Tongue (tissue), 2 donors: Measurements from ENCODE around the gene PANK1. TPM values are rescaled to one million over a fixed set of nuclear protein-coding genes. Genes with fewer than 3 reads are reported as not detected.
"Not testable (repeated sequence)": the region's sequence is repeated elsewhere in the genome, so short reads cannot be mapped to it uniquely, and the experiment has no call there.

Source experiments
- DNase-seq: peaks from one replicate; pipeline ENCODE4 v3.0.0-alpha.2; 2015
- total RNA-seq: library from RNA; depleted of rRNA; stranded (reverse); fragments of >200 nt; gene quantifications from one replicate; pipeline ENCODE4 v1.2.3, GENCODE V29; 2014

PANK1 gene
- total RNA-seq, 1 donor from 2014 or later, result 27.3 TPM

- no peak for DNase-seq
Observed at GRCh38 chr10:89651916-89652573, 7.0 kb upstream of the PANK1 start.

GRCh38 chr10:89651205-89651915 is 6.3 kb upstream of the PANK1 start:
- DNase-seq, result no peak

- no peak for DNase-seq
Observed at GRCh38 chr10:89649051-89649450, 4.0 kb upstream of the PANK1 start.

- no peak for DNase-seq
Observed at GRCh38 chr10:89648074-89648473, 3.0 kb upstream of the PANK1 start.

GRCh38 chr10:89646889-89647657 is 2.0 kb upstream of the PANK1 start:
- DNase-seq, result peak; percentile 69

GRCh38 chr10:89645742-89646172 is 715 bp upstream of the PANK1 start:
- no peak for DNase-seq

- DNase-seq, result no peak
Observed at GRCh38 chr10:89644691-89644966, 413 bp downstream of the PANK1 start.

GRCh38 chr10:89643812-89644690 is 991 bp downstream of the PANK1 start:
- DNase-seq, result peak; percentile 97

GRCh38 chr10:89643431-89643811 is 1.6 kb downstream of the PANK1 start:
- no peak for DNase-seq

- DNase-seq, result no peak
Observed at GRCh38 chr10:89642193-89642592, 2.8 kb downstream of the PANK1 start.

GRCh38 chr10:89640241-89640640 is 4.8 kb downstream of the PANK1 start:
- DNase-seq, result no peak

GRCh38 chr10:89639326-89639725 is 5.7 kb downstream of the PANK1 start:
- DNase-seq, result no peak

GRCh38 chr10:89637113-89637512 is 7.9 kb downstream of the PANK1 start:
- DNase-seq, result no peak

- DNase-seq, result no peak
Observed at GRCh38 chr10:89634637-89635036, 10.4 kb downstream of the PANK1 start.

GRCh38 chr10:89633484-89633883 is 11.6 kb downstream of the PANK1 start:
- DNase-seq, result no peak

- no peak for DNase-seq
Observed at GRCh38 chr10:89632824-89633223, 12.2 kb downstream of the PANK1 start.

- no peak for DNase-seq
Observed at GRCh38 chr10:89627830-89628229, 17.2 kb downstream of the PANK1 start.

GRCh38 chr10:89625041-89625765 is 19.8 kb downstream of the PANK1 start:
- DNase-seq, result no peak

- DNase-seq, result no peak
Observed at GRCh38 chr10:89624020-89624419, 21.0 kb downstream of the PANK1 start.

- DNase-seq, result no peak
Observed at GRCh38 chr10:89622151-89622550, 22.9 kb downstream of the PANK1 start.

- no peak for DNase-seq
Observed at GRCh38 chr10:89621438-89621837, 23.6 kb downstream of the PANK1 start.

GRCh38 chr10:89620296-89620695 is 24.7 kb downstream of the PANK1 start:
- not testable (repeated sequence) for DNase-seq
